ENCODE measurements around the gene KRTAP15-1.

The KRTAP15-1 gene

GRCh38 chr21:30430170-30430655, 9.9 kb upstream of the KRTAP15-1 start, which contains the start of gene KRTAP13-4:
KRTAP13-4 (plus strand) TSS chr21:30430220; CDS start chr21:30430276, 56 bp downstream.
- Histone ChIP-seq H3K4me3 (replicated peaks; ENCODE audit: insufficient read depth, low read length) (no peak within 1 kb of the TSS), H3K27me3 (ENCODE audit: insufficient read depth, poor library complexity, severe bottlenecking) (no peaks in the 10 kb centered on the region)

DNA sequence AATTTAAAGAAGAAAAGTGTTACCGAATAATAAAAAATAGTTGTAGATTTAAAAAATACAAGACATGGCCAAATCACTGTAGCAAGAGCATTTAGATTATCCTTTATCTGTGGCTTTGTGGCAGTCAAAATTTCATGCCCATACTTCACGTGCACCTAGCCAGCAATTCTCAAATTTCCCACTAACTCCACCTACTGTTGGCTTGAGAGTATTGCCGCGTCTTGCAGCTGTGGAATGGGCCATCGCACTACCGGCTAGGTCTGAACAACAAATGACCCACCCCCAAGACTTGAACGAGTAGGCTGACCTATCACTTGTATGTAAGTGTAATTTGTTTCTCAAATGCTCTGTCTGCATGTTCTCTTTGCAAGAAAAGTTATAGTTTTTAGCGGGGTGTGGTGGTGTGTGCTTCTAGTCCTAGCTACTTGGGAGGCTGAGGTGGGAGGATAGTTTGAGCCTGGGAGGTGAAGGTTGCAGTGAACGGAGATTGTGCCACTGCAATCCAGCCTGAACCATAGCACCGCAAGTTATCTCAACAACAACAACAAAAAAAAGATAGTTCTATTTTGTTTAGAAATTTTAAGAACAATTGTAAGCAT, 5.9 kb upstream of the KRTAP15-1 start:
- TF ChIP-seq, protein P1, sequence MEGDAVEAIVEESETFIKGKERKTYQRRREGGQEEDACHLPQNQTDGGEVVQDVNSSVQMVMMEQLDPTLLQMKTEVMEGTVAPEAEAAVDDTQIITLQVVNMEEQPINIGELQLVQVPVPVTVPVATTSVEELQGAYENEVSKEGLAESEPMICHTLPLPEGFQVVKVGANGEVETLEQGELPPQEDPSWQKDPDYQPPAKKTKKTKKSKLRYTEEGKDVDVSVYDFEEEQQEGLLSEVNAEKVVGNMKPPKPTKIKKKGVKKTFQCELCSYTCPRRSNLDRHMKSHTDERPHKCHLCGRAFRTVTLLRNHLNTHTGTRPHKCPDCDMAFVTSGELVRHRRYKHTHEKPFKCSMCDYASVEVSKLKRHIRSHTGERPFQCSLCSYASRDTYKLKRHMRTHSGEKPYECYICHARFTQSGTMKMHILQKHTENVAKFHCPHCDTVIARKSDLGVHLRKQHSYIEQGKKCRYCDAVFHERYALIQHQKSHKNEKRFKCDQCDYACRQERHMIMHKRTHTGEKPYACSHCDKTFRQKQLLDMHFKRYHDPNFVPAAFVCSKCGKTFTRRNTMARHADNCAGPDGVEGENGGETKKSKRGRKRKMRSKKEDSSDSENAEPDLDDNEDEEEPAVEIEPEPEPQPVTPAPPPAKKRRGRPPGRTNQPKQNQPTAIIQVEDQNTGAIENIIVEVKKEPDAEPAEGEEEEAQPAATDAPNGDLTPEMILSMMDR (IDR thresholded peaks at IDR 0.05; ENCODE audit: insufficient read depth, low read length): peak; percentile 46
- TF ChIP-seq POLR2AphosphoS5 (IDR thresholded peaks at IDR 0.05; ENCODE audit: low read depth): no peak
- no peaks in the 10 kb centered on the region for H3K27me3 ChIP-seq (ENCODE audit: insufficient read depth, poor library complexity, severe bottlenecking)
- DNase-seq (ENCODE audit: low read depth in 1 of 2, low spot score in 1 of 2): peak; percentile 1 to 29
- no peak overlapping the region for H3K27ac ChIP-seq (replicated peaks)
- no peak overlapping the region for H3K4me3 ChIP-seq (replicated peaks; ENCODE audit: insufficient read depth, low read length)

More at GRCh38 chr21:30430170-30430655, 9.9 kb upstream of the KRTAP15-1 start, which contains the start of gene KRTAP13-4:
- H3K27ac ChIP-seq (replicated peaks): no peak within 1 kb of the TSS
- TF ChIP-seq POLR2AphosphoS5 (IDR thresholded peaks at IDR 0.05; ENCODE audit: low read depth): no peak
- TF ChIP-seq SPI1 (IDR thresholded peaks at IDR 0.05; ENCODE audit: borderline replicate concordance, low read depth): no peak
- no peak for TF ChIP-seq REST (IDR thresholded peaks at IDR 0.05; ENCODE audit: insufficient replicate concordance, low read depth)
- no peak for DNase-seq (ENCODE audit: low read depth in 1 of 2, low spot score in 1 of 2)

GRCh38 chr21:30437010-30437565, 3.0 kb upstream of the KRTAP15-1 start:
- no peak for DNase-seq (ENCODE audit: low read depth in 1 of 2, low spot score in 1 of 2)
- TF ChIP-seq POLR2AphosphoS5 (IDR thresholded peaks at IDR 0.05; ENCODE audit: low read depth) (no peak), REST (IDR thresholded peaks at IDR 0.05; ENCODE audit: insufficient replicate concordance, low read depth) (no peak), SPI1 (IDR thresholded peaks at IDR 0.05; ENCODE audit: borderline replicate concordance, low read depth) (no peak), GABPA (IDR thresholded peaks at IDR 0.05; ENCODE audit: low read depth) (no peak)
- TF ChIP-seq, protein P1 (IDR thresholded peaks at IDR 0.05; ENCODE audit: insufficient read depth, low read length): no peak
- H3K27me3 ChIP-seq (ENCODE audit: insufficient read depth, poor library complexity, severe bottlenecking): no peaks in the 10 kb centered on the region

GRCh38 chr21:30443226-30443625, 3.2 kb downstream of the KRTAP15-1 start:
- TF ChIP-seq SPI1 (IDR thresholded peaks at IDR 0.05; ENCODE audit: borderline replicate concordance, low read depth): no peak
- TF ChIP-seq REST (IDR thresholded peaks at IDR 0.05; ENCODE audit: insufficient replicate concordance, low read depth): no peak
- TF ChIP-seq GABPA (IDR thresholded peaks at IDR 0.05; ENCODE audit: low read depth): no peak
- TF ChIP-seq, protein P1 (IDR thresholded peaks at IDR 0.05; ENCODE audit: insufficient read depth, low read length): no peak
- no peak for TF ChIP-seq POLR2AphosphoS5 (IDR thresholded peaks at IDR 0.05; ENCODE audit: low read depth)
- no peak overlapping the region for H3K4me3 ChIP-seq (replicated peaks; ENCODE audit: insufficient read depth, low read length)
- H3K27ac ChIP-seq (replicated peaks): no peak overlapping the region
- DNase-seq (ENCODE audit: low read depth in 1 of 2, low spot score in 1 of 2): no peak
- H3K27me3 ChIP-seq (ENCODE audit: insufficient read depth, poor library complexity, severe bottlenecking): no peaks in the 10 kb centered on the region

More at GRCh38 chr21:30437010-30437565, 3.0 kb upstream of the KRTAP15-1 start:
- Histone ChIP-seq H3K27ac (replicated peaks) (no peak overlapping the region), H3K4me3 (replicated peaks; ENCODE audit: insufficient read depth, low read length) (no peak overlapping the region)

All from HL-60 (cell line).